ENCODE measurements around the gene HTRA2.
A peak's percentile ranks its signal among the peaks of the same experiment; 100 is the strongest.

DNA sequence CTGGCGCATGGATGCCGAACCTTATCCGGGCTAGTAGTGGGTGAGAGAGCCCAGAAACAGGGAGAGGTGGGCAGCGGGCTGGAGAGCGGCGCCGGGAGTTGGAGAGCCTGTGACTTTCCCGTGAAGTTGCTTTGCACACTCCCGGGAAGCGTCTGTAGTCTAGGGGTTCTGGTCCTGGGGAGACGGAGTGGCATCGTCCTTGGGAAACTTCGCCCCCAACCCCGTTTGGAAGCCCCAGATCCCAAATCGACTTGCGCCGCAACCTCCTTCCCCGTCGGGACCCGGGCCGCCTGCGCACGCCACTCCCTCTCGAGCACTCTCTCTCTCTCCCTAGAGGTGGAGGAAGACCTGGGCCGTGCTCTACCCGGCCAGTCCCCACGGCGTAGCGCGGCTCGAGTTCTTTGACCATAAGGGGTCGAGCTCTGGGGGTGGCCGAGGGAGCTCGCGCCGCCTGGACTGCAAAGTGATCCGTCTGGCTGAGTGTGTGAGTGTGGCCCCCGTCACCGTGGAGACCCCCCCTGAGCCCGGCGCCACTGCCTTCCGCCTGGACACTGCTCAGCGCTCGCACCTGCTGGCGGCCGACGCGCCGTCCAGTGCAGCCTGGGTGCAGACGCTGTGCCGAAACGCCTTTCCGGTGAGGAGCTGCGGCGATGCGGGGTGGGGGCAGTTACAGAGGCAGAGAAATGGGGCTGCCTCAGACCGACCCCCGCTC lies 25.2 kb downstream of the HTRA2 start:
- TF ChIP-seq, protein P1, sequence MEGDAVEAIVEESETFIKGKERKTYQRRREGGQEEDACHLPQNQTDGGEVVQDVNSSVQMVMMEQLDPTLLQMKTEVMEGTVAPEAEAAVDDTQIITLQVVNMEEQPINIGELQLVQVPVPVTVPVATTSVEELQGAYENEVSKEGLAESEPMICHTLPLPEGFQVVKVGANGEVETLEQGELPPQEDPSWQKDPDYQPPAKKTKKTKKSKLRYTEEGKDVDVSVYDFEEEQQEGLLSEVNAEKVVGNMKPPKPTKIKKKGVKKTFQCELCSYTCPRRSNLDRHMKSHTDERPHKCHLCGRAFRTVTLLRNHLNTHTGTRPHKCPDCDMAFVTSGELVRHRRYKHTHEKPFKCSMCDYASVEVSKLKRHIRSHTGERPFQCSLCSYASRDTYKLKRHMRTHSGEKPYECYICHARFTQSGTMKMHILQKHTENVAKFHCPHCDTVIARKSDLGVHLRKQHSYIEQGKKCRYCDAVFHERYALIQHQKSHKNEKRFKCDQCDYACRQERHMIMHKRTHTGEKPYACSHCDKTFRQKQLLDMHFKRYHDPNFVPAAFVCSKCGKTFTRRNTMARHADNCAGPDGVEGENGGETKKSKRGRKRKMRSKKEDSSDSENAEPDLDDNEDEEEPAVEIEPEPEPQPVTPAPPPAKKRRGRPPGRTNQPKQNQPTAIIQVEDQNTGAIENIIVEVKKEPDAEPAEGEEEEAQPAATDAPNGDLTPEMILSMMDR (optimal IDR thresholded peaks at IDR 0.05 in 1 of 3, IDR thresholded peaks at IDR 0.05 in 1 of 3, conservative IDR thresholded peaks at IDR 0.05 in 1 of 3; ENCODE audit: extremely low read depth in 1 of 3, insufficient read depth in 2 of 3, low read length in 3 of 3), result no peak
- peak; percentile 59 for TF ChIP-seq EZH2 (IDR thresholded peaks at IDR 0.05; ENCODE audit: low read length)

Measured in keratinocyte (primary cell).